ENCODE data around the gene TSFM.

DNA sequence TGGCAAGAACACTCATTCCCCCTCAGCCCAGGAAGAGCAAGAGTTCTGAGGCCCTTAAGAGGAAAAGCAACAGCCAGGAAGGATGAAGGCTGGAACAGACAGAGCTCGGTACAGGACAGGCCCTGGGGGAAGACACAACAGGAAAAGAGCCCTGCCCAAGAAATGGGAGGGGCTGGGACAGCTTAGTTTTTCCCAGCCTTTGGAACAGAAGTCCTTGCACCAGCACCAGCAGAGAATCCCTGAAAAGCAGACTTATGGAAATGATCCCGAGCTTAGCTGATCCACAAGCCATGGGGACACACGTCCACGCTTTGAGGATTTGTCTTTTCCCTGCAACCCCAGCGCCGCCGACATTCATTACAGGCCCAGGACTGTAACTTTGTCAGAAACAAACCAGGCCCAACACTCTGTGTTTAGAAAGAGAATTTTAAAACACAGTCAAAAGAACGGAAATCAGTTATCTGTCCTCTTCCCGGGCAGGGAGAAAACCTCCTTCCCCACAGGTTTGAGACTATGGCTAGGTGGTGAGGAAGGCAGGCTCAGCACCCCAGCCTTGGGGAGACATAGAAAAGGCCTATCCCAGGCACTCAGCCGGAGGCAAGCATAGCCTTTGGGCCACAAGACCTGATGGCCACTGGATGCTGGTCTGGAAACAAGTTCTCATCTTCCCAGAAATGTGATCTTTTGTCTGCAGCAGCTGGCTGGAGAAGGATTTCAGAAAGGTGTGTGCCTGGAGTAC lies 40.0 kb downstream of the TSFM start:
- no peak for TF ChIP-seq HMGA2 (CRISPR knock-in tag; IDR thresholded peaks at IDR 0.05)
- no peak for TF ChIP-seq JUN (CRISPR knock-in tag; IDR thresholded peaks at IDR 0.05)
- TF ChIP-seq, protein P1, sequence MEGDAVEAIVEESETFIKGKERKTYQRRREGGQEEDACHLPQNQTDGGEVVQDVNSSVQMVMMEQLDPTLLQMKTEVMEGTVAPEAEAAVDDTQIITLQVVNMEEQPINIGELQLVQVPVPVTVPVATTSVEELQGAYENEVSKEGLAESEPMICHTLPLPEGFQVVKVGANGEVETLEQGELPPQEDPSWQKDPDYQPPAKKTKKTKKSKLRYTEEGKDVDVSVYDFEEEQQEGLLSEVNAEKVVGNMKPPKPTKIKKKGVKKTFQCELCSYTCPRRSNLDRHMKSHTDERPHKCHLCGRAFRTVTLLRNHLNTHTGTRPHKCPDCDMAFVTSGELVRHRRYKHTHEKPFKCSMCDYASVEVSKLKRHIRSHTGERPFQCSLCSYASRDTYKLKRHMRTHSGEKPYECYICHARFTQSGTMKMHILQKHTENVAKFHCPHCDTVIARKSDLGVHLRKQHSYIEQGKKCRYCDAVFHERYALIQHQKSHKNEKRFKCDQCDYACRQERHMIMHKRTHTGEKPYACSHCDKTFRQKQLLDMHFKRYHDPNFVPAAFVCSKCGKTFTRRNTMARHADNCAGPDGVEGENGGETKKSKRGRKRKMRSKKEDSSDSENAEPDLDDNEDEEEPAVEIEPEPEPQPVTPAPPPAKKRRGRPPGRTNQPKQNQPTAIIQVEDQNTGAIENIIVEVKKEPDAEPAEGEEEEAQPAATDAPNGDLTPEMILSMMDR (IDR thresholded peaks at IDR 0.05), result no peak
- TF ChIP-seq, protein P2, sequence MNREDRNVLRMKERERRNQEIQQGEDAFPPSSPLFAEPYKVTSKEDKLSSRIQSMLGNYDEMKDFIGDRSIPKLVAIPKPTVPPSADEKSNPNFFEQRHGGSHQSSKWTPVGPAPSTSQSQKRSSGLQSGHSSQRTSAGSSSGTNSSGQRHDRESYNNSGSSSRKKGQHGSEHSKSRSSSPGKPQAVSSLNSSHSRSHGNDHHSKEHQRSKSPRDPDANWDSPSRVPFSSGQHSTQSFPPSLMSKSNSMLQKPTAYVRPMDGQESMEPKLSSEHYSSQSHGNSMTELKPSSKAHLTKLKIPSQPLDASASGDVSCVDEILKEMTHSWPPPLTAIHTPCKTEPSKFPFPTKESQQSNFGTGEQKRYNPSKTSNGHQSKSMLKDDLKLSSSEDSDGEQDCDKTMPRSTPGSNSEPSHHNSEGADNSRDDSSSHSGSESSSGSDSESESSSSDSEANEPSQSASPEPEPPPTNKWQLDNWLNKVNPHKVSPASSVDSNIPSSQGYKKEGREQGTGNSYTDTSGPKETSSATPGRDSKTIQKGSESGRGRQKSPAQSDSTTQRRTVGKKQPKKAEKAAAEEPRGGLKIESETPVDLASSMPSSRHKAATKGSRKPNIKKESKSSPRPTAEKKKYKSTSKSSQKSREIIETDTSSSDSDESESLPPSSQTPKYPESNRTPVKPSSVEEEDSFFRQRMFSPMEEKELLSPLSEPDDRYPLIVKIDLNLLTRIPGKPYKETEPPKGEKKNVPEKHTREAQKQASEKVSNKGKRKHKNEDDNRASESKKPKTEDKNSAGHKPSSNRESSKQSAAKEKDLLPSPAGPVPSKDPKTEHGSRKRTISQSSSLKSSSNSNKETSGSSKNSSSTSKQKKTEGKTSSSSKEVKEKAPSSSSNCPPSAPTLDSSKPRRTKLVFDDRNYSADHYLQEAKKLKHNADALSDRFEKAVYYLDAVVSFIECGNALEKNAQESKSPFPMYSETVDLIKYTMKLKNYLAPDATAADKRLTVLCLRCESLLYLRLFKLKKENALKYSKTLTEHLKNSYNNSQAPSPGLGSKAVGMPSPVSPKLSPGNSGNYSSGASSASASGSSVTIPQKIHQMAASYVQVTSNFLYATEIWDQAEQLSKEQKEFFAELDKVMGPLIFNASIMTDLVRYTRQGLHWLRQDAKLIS (CRISPR knock-in tag; IDR thresholded peaks at IDR 0.05; ENCODE audit: borderline replicate concordance), result no peak
- TF ChIP-seq TP53 (CRISPR knock-in tag; IDR thresholded peaks at IDR 0.05), result no peak
- TF ChIP-seq, protein P3, sequence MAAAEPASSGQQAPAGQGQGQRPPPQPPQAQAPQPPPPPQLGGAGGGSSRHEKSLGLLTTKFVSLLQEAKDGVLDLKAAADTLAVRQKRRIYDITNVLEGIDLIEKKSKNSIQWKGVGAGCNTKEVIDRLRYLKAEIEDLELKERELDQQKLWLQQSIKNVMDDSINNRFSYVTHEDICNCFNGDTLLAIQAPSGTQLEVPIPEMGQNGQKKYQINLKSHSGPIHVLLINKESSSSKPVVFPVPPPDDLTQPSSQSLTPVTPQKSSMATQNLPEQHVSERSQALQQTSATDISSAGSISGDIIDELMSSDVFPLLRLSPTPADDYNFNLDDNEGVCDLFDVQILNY (CRISPR knock-in tag; IDR thresholded peaks at IDR 0.05), result no peak
- no peak for TF ChIP-seq ZSCAN18 (CRISPR knock-in tag; IDR thresholded peaks at IDR 0.05)
- TF ChIP-seq FOXJ3 (CRISPR knock-in tag; IDR thresholded peaks at IDR 0.05; ENCODE audit: borderline replicate concordance), result no peak
- no peak for TF ChIP-seq TCF7 (CRISPR knock-in tag; IDR thresholded peaks at IDR 0.05; ENCODE audit: low read depth)
